Measurements from ENCODE around the gene ZNF628.
"Not testable (repeated sequence)": the region's sequence is repeated elsewhere in the genome, so short reads cannot be mapped to it uniquely, and the experiment has no call there.

Gene ZNF628

GRCh38 chr19:55489711-55490477 lies 13.5 kb downstream of the ZNF628 start:
- DNase-seq = no peak
- Mint-ChIP-seq H3K27me3 (peaks cover 16% of the 10 kb centered on the region), H3K9me3 (no peaks in the 10 kb centered on the region), H3K27ac (no peak overlapping the region), H3K36me3 (ENCODE audit: low read depth) (no peaks in the 10 kb centered on the region), H3K4me1 (peaks cover 19% of the 10 kb centered on the region), H3K4me3 (no peak overlapping the region)
- ATAC-seq = no peak

GRCh38 chr19:55490478-55491432 lies 14.3 kb downstream of the ZNF628 start:
- DNase-seq (no peak), ATAC-seq (no peak)
- H3K4me1 Mint-ChIP-seq = peaks cover 17% of the 10 kb centered on the region
- no peaks in the 10 kb centered on the region for H3K9me3 Mint-ChIP-seq
- H3K36me3 Mint-ChIP-seq (ENCODE audit: low read depth) = no peaks in the 10 kb centered on the region
- H3K27me3 Mint-ChIP-seq = peaks cover 16% of the 10 kb centered on the region
- H3K27ac Mint-ChIP-seq = no peak overlapping the region
- no peak overlapping the region for H3K4me3 Mint-ChIP-seq

DNA sequence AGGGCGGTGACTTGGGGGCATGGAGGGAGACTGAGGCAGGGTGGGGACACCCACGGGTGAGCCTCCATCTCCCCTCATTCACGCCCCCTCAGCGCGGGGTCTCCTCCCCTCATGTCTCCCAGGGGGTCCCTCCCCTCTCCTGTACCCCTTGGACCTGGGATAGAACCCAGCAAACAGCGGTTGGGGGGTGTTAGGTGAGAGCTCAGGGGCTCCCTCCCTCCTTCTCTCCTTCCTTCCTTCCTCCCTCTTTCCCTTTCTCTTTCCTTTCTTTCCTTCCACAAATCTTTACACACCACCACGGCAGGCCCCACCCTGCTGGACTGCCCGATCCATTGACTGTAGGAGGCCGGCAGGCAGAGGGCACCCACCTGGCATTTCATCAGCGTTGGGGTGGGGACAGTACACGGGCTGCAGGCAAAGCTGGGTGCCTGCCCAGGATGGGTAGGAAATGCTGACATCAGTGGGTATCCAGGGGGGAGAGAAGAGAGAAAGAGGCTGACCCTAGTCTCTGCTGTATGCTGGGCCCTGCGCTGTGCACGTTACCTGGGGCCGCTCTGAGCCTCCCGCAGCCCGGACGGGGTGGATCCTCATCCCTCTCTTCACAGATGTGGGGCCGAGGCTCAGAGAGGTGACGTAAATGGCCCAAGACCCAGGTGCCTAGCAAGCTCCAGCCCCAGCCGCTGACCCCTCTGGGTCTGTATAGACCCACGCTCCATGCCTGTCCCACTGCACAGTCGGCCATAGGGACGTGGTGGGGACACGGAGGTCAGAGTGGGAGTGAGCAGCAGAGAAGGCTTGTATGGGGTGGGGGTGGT lies 15.3 kb downstream of the ZNF628 start:
- DNase-seq = no peak
- ATAC-seq = no peak
- H3K9me3 Mint-ChIP-seq = no peaks in the 10 kb centered on the region
- no peaks in the 10 kb centered on the region for H3K36me3 Mint-ChIP-seq (ENCODE audit: low read depth)
- no peak overlapping the region for H3K4me3 Mint-ChIP-seq
- H3K27me3 Mint-ChIP-seq = peaks cover 16% of the 10 kb centered on the region
- H3K4me1 Mint-ChIP-seq = peaks cover 13% of the 10 kb centered on the region
- H3K27ac Mint-ChIP-seq = no peak overlapping the region

- no peak overlapping the region for H3K27ac Mint-ChIP-seq
- DNase-seq = no peak
- H3K9me3 Mint-ChIP-seq = no peaks in the 10 kb centered on the region
- no peaks in the 10 kb centered on the region for H3K36me3 Mint-ChIP-seq (ENCODE audit: low read depth)
- ATAC-seq = no peak
- H3K4me3 Mint-ChIP-seq = no peak overlapping the region
- peaks cover 6% of the 10 kb centered on the region for H3K4me1 Mint-ChIP-seq
- H3K27me3 Mint-ChIP-seq = peaks cover 16% of the 10 kb centered on the region
These were observed 16.0 kb downstream of the ZNF628 start for GRCh38 chr19:55492362-55492944.

DNA sequence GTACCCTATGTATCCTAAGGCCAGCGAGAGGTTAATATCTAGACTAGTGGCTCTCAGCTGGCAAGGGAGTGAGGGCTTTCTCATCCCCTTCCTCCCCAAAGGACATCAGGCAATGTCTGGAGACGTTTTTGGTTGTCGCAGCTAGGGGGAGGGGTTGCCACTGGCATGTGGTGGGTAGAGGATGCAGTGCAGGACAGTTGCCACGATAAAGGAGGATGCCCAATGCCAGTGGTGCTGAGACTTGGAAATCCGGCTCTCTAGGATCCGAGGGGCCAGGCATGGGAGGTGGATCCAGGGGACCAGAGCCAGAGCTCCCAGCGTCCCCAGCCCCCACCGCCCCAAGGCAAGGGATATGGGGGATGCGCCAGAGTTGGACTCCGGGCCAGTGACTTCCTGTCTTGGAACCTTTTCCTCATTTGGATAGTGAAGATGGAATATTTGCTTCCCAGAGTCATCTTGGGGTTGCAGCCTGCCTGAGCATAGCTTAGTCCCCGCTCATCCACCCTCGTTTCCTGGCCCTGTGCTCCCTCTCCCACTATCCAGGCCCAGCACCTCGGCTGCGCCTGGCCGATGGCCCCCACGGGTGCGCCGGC lies 16.7 kb downstream of the ZNF628 start:
- no peak for DNase-seq

DNA sequence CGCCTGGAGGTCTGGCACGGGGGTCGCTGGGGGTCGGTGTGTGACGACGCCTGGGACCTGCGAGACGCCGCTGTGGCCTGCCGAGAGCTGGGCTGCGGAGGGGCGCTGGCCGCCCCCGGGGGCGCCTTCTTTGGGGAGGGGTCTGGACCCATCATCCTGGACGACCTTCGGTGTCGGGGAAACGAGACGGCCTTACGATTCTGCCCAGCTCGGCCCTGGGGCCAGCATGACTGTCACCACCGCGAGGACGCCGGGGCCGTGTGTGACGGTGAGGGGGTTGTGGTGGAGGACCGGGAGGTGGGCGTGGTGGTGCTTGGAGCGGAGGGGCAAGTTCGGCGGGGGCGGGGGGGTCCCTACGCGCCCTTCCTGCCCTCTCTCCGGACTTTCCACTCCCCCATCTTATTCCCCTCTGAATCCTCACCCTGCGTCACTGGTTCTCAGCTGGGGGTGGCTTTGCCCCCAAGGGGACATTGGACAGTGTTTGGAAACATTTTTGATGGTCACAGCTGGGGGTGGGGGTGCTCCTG lies 17.3 kb downstream of the ZNF628 start:
- no peaks in the 10 kb centered on the region for H3K36me3 Mint-ChIP-seq (ENCODE audit: low read depth)
- H3K4me1 Mint-ChIP-seq = peaks cover 1% of the 10 kb centered on the region
- DNase-seq (no peak), ATAC-seq (no peak)
- no peaks in the 10 kb centered on the region for H3K9me3 Mint-ChIP-seq
- H3K4me3 Mint-ChIP-seq = no peak overlapping the region
- no peak overlapping the region for H3K27ac Mint-ChIP-seq
- H3K27me3 Mint-ChIP-seq = peaks cover 16% of the 10 kb centered on the region

More for the DNA sequence above, 16.7 kb downstream of the ZNF628 start:
- peaks cover 16% of the 10 kb centered on the region for H3K27me3 Mint-ChIP-seq
- no peaks in the 10 kb centered on the region for H3K9me3 Mint-ChIP-seq
- H3K4me3 Mint-ChIP-seq = no peak overlapping the region
- no peak for ATAC-seq
- H3K4me1 Mint-ChIP-seq = peaks cover 1% of the 10 kb centered on the region
- no peak overlapping the region for H3K27ac Mint-ChIP-seq
- no peaks in the 10 kb centered on the region for H3K36me3 Mint-ChIP-seq (ENCODE audit: low read depth)

DNA sequence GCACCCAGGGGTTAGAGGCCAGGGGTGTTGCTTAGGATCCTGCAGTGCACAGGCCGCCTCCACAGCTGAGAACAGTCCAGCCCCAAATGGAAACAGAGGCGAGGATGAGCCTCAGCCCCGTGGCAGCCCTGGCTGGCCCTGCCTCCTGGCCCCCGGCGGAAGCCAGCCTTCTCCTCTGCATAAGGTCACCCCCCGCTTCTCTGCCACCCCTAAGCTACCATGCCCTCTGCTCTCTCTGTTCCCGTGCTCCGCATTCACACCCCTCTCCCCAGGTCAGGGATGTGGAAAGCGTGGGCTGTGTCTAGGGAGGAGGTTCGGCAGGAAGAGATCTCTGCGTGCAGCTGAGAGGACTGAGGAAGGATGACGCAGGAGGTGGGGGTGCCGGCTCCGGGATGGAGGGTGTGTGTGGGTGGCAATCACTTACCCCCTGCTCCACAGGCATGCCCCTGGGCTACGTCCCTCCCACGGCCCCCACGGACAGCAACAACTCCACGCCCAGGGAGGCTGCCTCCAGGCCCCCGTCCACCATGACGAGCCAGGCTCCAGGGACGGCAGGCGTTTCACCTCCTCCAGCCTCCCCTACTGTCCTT lies 17.9 kb downstream of the ZNF628 start:
- ATAC-seq (peak; percentile 65), DNase-seq (no peak)
- Mint-ChIP-seq H3K27ac (peak overlapping the region; percentile 49), H3K4me1 (peaks cover 1% of the 10 kb centered on the region), H3K4me3 (peak overlapping the region; percentile 48), H3K27me3 (peaks cover 16% of the 10 kb centered on the region), H3K36me3 (ENCODE audit: low read depth) (no peaks in the 10 kb centered on the region), H3K9me3 (no peaks in the 10 kb centered on the region)

DNA sequence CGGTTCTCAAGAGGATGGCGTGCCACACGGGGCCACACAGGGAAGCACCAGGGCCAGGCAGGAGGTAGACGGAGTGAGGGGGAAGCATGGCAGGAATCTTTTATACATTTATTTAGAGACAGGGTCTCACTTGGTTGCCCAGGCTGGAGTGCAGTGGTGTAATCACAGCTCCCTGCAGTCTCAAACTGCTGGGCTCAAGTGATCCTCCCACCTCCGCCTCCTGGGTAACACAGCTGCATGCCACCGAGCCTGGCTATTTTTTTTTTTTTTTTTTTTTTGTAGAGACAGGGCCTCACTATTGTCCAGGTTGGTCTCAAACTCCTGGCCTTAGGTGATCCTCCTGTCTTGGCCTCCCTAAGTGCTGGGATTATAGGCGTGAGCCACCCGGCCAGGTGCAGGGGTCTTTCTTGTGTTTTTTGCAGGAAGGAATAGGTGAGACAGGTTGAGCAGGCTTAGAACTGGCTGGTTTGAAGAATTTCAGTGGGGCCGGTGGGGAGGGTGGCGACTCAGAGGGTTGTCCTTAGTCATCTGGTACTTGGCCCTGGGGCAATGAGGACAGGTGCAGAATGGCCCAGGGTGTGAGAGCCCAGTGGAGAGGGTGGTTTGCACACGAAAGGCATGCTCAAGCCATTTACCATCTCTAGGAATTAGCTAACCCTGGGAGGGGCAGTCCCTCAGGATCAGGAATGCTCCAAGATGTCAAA lies 19.4 kb downstream of the ZNF628 start:
- no peaks in the 10 kb centered on the region for H3K9me3 Mint-ChIP-seq

GRCh38 chr19:55496820-55497219 lies 20.4 kb downstream of the ZNF628 start:
- H3K27me3 Mint-ChIP-seq = peaks cover 13% of the 10 kb centered on the region
- not testable (repeated sequence) for H3K27ac Mint-ChIP-seq; ATAC-seq; DNase-seq; H3K9me3 Mint-ChIP-seq; H3K4me1 Mint-ChIP-seq; H3K36me3 Mint-ChIP-seq (ENCODE audit: low read depth); H3K4me3 Mint-ChIP-seq

More for the DNA sequence above, 19.4 kb downstream of the ZNF628 start:
- Mint-ChIP-seq H3K4me1 (peaks cover 1% of the 10 kb centered on the region), H3K27ac (no peak overlapping the region), H3K4me3 (no peak overlapping the region), H3K27me3 (peaks cover 16% of the 10 kb centered on the region), H3K36me3 (ENCODE audit: low read depth) (no peaks in the 10 kb centered on the region)
- DNase-seq (no peak), ATAC-seq (no peak)

GRCh38 chr19:55497763-55498162 lies 21.3 kb downstream of the ZNF628 start:
- Mint-ChIP-seq H3K4me1 (peaks cover 8% of the 10 kb centered on the region), H3K27ac (no peak overlapping the region), H3K27me3 (peaks cover 10% of the 10 kb centered on the region), H3K4me3 (no peak overlapping the region), H3K36me3 (ENCODE audit: low read depth) (no peaks in the 10 kb centered on the region), H3K9me3 (no peaks in the 10 kb centered on the region)
- ATAC-seq = no peak
- no peak for DNase-seq

GRCh38 chr19:55498246-55498840 lies 21.9 kb downstream of the ZNF628 start:
- peaks cover 6% of the 10 kb centered on the region for H3K27me3 Mint-ChIP-seq
- no peak overlapping the region for H3K27ac Mint-ChIP-seq

DNA sequence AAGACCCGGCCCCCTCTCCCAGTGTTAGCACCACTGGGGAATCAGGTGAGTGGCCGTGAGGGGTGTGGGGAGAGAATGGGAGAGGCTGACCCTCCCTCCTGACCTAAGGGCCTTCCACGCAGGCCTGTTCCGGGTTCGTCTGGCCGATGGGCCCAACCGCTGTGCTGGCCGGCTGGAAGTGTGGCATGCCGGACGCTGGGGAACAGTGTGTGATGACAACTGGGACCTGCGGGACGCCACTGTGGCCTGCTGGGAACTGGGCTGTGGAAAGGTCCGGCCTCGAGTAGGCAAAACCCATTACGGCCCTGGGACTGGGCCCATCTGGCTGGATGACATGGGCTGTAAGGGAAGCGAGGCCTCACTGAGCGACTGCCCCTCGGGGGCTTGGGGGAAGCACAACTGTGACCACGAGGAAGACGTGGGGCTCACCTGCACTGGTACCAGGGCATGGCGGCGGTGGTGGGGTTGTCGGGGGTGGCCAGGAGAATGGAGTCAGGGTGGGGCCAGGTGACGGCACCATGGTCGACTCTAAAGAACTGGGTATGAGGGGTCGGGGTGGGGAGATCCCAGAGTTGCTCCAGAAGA lies 24.0 kb downstream of the ZNF628 start:
- no peak overlapping the region for H3K4me3 Mint-ChIP-seq

More at GRCh38 chr19:55498246-55498840, 21.9 kb downstream of the ZNF628 start:
- Mint-ChIP-seq H3K9me3 (no peaks in the 10 kb centered on the region), H3K4me3 (no peak overlapping the region), H3K36me3 (ENCODE audit: low read depth) (no peaks in the 10 kb centered on the region), H3K4me1 (peaks cover 12% of the 10 kb centered on the region)
- ATAC-seq = no peak
- no peak for DNase-seq

More for the DNA sequence above, 24.0 kb downstream of the ZNF628 start:
- H3K9me3 Mint-ChIP-seq = no peaks in the 10 kb centered on the region
- ATAC-seq (no peak), DNase-seq (no peak)
- no peak overlapping the region for H3K27ac Mint-ChIP-seq
- H3K36me3 Mint-ChIP-seq (ENCODE audit: low read depth) = no peaks in the 10 kb centered on the region
- H3K4me1 Mint-ChIP-seq = peaks cover 18% of the 10 kb centered on the region
- H3K27me3 Mint-ChIP-seq = no peaks in the 10 kb centered on the region
